ENCODE measurements around the gene IGSF9B. TPM values are rescaled to one million over a fixed set of nuclear protein-coding genes. Genes with fewer than 3 reads are reported as not detected.

The IGSF9B gene
- total and polyA plus RNA-seq, 9 of the 15 experiments (the other 6 are each of a cell fraction or from before 2014, with no cell fraction given): 0.09 TPM; not detected in 8

- in situ Hi-C loops (cut with MboI) (no loop called here), intact Hi-C loops (cut with micrococcal nuclease) (no loop called here)
- ChIA-PET CTCF (ENCODE audit: low intra/inter-chr PET ratio) (no interaction called here), POLR2A (no interaction called here)
- 1% methylated on average over 7 of the region's 7 CpGs for whole genome bisulfite sequencing (ENCODE audit: insufficient coverage, low coverage, missing lambda C conversion rate)
- no peak overlapping the region for H3K9ac ChIP-seq (ENCODE audit: insufficient read depth in 1 of 2, low read depth in 2 of 2, low read length in 2 of 2)
- peaks cover 0 to 6% of the 10 kb centered on the region in 2 experiments; a peak in 2 of 5 replicates for H3K27me3 ChIP-seq (ENCODE audit: control insufficient read depth in 2 of 2, insufficient read depth in 2 of 2, low read length in 2 of 2)
- no peak overlapping the region for H3K4me3 ChIP-seq
- H4K20me1 ChIP-seq (replicated peaks; ENCODE audit: control insufficient read depth, insufficient read depth, low read length): no peaks in the 10 kb centered on the region
- DNase-seq (ENCODE audit: extremely low read depth in 1 of 4, low spot score in 3 of 4) (no peak), FAIRE-seq (no peak), ATAC-seq (no peak)
- H2AFZ ChIP-seq (ENCODE audit: low read depth, low read length): no peak overlapping the region
- H3K36me3 ChIP-seq (ENCODE audit: control insufficient read depth, insufficient read depth, low read length): no peaks in the 10 kb centered on the region
- no peaks in the 10 kb centered on the region for H3K4me1 ChIP-seq (replicated peaks in 1 of 2; ENCODE audit: control insufficient read depth in 2 of 2, insufficient read depth in 2 of 2, low read length in 2 of 2)
- no peaks in the 10 kb centered on the region for H3K9me3 ChIP-seq (replicated peaks; ENCODE audit: control insufficient read depth, insufficient read depth, low read depth, low read length)
- H3K27ac ChIP-seq (ENCODE audit: extremely low read depth, low read depth, low read length): no peak overlapping the region
- BruUV-seq (replicated peaks): no TSS peak
- H3K79me2 ChIP-seq (ENCODE audit: control insufficient read depth, insufficient read depth, low read length): no peaks in the 10 kb centered on the region
- H3K9me1 ChIP-seq (ENCODE audit: control insufficient read depth, insufficient read depth, low read length): no peaks in the 10 kb centered on the region
- no peak for TF ChIP-seq U2AF2 (optimal IDR thresholded peaks at IDR 0.05; ENCODE audit: low read depth, low read length)
- TF ChIP-seq KAT8 (IDR thresholded peaks at IDR 0.05; ENCODE audit: low read depth): no peak
- H3K4me2 ChIP-seq (ENCODE audit: insufficient read depth, low read length): no peak overlapping the region
These were observed 55.5 kb downstream of the IGSF9B start for GRCh38 chr11:133901316-133901715.

GRCh38 chr11:133900176-133901105 is 56.3 kb downstream of the IGSF9B start:
- TF ChIP-seq HMGN3 (IDR thresholded peaks at IDR 0.05; ENCODE audit: borderline replicate concordance, extremely low read depth, insufficient read length, low read depth, low read length): no peak
- TF ChIP-seq ETV1 (tag; conservative IDR thresholded peaks at IDR 0.05; ENCODE audit: low read depth): no peak
- TF ChIP-seq YBX1 (IDR thresholded peaks at IDR 0.05): no peak
- no peak for TF ChIP-seq ESRRA (IDR thresholded peaks at IDR 0.05; ENCODE audit: borderline replicate concordance, low read depth)
- TF ChIP-seq MAZ (CRISPR knock-in tag; conservative IDR thresholded peaks at IDR 0.05 in 1 of 2, IDR thresholded peaks at IDR 0.05 in 1 of 2): no peak
- no peak for TF ChIP-seq ZNF780A (CRISPR knock-in tag; IDR thresholded peaks at IDR 0.05)
- no peak for DNase-seq (ENCODE audit: extremely low read depth in 1 of 4, low spot score in 3 of 4)
- Histone ChIP-seq H3K9me1 (ENCODE audit: control insufficient read depth, insufficient read depth, low read length) (no peaks in the 10 kb centered on the region), H2AFZ (ENCODE audit: low read depth, low read length) (no peak overlapping the region), H3K79me2 (ENCODE audit: control insufficient read depth, insufficient read depth, low read length) (no peaks in the 10 kb centered on the region), H3K9ac (ENCODE audit: insufficient read depth in 1 of 2, low read depth in 2 of 2, low read length in 2 of 2) (no peak overlapping the region), H3K36me3 (ENCODE audit: control insufficient read depth, insufficient read depth, low read length) (no peaks in the 10 kb centered on the region), H3K27ac (ENCODE audit: extremely low read depth, low read depth, low read length) (no peak overlapping the region), H3K4me2 (ENCODE audit: insufficient read depth, low read length) (no peak overlapping the region), H3K4me3 (no peak overlapping the region), H3K9me3 (replicated peaks; ENCODE audit: control insufficient read depth, insufficient read depth, low read depth, low read length) (no peaks in the 10 kb centered on the region), H3K27me3 (ENCODE audit: control insufficient read depth in 2 of 2, insufficient read depth in 2 of 2, low read length in 2 of 2) (peaks cover 0 to 4% of the 10 kb centered on the region in 2 experiments; a peak in 2 of 5 replicates), H3K4me1 (replicated peaks in 1 of 2; ENCODE audit: control insufficient read depth in 2 of 2, insufficient read depth in 2 of 2, low read length in 2 of 2) (no peaks in the 10 kb centered on the region), H4K20me1 (replicated peaks; ENCODE audit: control insufficient read depth, insufficient read depth, low read length) (no peaks in the 10 kb centered on the region)
- CTCF ChIA-PET (ENCODE audit: low intra/inter-chr PET ratio): no interaction called here
- ATAC-seq: no peak
- BruUV-seq (replicated peaks): no TSS peak
- in situ Hi-C loops (cut with MboI): no loop called here
- POLR2A ChIA-PET: interaction anchor here (1.1 kb wide), 1 partner anchor 27 kb away, joined by 4 read pairs; no protein-coding TSS in a partner anchor
- no peak for FAIRE-seq
- intact Hi-C loops (cut with micrococcal nuclease): no loop called here
- WGBS (ENCODE audit: insufficient coverage, low coverage, missing lambda C conversion rate): 0% methylated on average over 9 of the region's 9 CpGs
